ENCODE results near the gene RASSF1. TPM values are rescaled to one million over a fixed set of nuclear protein-coding genes. Genes with fewer than 3 reads are reported as not detected.
"Not testable (repeated sequence)": the region's sequence is repeated elsewhere in the genome, so short reads cannot be mapped to it uniquely, and the experiment has no call there.

Gene RASSF1
- total RNA-seq, 1 donor from 2014 or later, result 10.5 TPM

DNA sequence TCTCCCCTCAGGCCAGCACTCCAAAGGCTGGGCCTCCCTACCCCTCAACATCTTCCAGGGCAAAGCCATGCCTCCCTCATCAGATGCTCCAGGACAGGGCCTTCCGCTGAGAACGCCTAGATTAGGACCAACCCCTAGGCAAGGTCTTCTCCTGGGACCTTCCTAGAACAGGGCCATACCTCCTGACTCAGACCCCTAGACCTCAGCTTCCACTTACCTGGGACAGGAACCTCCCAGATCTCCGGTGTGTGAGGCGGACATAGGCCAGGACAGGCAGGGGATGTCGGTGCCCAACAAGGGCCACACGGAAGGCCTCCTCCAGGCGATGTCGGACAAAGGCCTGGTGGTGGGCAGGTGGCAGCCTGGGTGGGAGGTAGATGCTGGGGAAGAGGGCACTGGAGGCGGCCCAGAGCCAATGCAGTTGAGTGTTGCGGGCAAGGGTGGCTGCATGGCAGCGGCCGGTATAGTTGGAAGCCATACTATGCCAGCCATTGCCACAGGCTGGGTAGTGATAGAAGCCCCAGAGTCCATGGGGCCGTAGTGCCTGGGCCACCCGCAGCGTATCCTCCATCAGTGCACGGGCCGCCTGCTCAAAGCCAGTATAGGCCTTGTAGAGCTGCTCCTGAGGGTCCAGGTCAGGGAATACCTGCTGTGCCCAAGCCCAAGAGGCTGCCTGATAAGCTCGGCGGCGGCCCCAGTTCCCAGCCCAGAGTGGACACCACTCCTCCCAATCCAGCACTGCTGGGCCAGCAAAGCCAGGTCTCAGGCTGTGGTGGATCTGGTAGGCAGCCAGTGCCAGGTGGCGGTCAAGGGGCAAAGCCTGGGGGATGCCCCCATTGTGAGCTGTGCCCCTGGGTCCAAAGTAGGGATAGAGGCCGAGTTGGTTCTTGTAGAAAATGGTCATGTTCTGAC lies 45.9 kb downstream of the RASSF1 start:
- no peak for ATAC-seq
- no peak for DNase-seq
- intact Hi-C loops (cut with micrococcal nuclease), result no loop called here

DNA sequence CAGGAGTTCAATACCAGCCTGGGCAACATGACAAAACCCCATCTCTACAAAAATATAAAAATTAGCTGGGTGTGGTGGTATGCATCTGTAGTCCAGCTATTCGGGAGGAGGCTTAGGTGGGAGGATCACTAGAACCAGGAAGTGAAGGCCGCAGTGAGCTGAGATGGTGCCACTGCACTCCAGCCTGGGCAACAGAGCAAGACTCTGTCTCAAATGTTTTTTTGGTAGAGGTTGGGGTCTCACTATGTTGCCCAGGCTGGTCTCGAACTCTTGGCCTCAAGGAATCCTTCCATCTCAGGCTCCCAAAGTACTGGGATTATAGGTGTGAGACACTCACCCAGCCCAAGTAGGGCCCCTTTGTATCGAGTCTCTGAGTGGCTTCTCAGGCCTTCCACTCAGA lies 46.5 kb downstream of the RASSF1 start:
- ATAC-seq (no peak), DNase-seq (no peak)
- intact Hi-C loops (cut with micrococcal nuclease), result no loop called here

DNA sequence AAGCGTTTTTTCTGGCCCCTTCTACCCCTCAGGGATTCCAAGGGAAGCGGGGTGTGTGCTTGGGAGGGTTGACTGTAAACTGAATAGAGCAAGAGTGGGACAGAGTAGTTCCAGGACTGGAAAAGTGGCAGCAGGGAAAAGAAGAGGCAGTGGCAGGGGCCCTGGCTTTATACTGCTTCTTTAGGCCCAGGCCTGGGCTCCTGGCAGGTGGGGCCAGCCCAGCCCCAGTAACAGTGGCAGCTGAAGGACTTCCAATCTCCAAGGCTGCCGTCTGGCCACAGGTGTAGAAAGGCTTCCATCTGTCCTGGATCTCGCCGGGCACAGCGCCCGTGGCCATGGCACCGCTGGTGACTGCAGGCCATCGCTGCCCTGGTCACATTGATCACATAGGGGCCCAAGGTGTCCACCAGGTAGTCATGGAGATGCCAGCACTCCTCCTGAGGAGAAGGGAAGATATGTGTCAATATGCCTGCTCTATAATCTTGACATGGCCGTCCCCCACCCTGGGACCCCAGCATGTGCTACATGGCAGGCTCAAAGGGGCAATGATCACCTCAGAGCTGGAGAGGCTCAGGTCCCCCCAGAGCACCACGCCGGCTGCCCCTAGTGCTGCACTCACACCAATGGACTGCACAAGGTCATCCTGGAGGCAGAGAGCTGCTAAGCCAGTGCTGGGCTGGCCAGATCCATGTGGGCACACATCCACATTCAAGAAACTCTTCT lies 47.4 kb downstream of the RASSF1 start:
- ATAC-seq (no peak), DNase-seq (no peak)
- intact Hi-C loops (cut with micrococcal nuclease), result loop anchor here (2.0 kb wide), 1 partner anchor 18 kb away; no protein-coding TSS in a partner anchor

DNA sequence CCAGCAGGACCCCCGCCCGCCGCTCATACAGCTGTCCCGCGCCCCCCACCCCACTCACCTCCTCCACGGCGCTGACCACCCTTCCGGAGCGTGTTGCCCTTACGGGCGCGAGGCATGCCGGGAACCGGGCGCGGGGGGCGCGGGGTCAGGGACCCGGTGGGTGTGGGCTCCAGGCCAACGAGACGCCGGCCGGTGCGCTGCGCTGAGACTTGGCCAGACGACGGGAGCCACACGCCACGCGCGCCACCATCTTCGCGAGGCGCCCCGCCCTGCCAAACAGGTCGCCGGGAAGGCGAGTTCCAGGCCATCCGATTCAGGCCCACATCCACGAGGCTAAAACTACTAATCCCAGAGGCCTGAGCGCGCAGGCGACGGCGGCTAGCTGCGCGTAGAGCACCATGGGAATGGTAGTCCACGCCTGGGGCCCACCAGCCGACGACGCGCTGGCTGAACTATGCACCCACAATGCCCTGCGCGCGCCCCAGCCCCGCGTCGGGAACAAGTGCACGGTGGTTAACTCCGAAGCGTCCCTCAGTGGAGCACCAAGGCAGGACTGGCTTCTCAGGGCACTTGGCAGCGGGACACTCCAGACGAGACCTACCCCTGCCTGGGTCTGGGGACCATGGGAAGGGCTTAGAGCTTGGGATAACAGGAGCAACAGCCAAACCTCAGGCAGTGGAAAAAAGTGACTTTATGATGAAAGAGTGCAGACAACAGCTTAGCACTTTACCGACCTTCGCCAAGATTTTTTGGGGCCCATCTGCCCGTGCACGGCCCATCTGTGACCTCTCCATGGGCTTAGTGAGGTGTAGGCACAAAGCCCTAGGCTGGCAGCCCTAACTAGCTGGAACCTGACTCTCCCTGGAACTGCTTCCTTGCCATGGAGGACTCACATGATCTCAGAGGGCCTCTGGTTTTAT lies 48.2 kb downstream of the RASSF1 start, which contains the start of gene IFRD2:
TSS of gene IFRD2 (minus strand) at position 271 of the 920 bp plus-strand sequence. CDS start at position 116, 155 bp downstream.
- intact Hi-C loops (cut with micrococcal nuclease), result loop anchor here (2.0 kb wide), 1 partner anchor 18 kb away; no protein-coding TSS in a partner anchor
- DNase-seq (peak; percentile 99), ATAC-seq (peak; percentile 94)

DNA sequence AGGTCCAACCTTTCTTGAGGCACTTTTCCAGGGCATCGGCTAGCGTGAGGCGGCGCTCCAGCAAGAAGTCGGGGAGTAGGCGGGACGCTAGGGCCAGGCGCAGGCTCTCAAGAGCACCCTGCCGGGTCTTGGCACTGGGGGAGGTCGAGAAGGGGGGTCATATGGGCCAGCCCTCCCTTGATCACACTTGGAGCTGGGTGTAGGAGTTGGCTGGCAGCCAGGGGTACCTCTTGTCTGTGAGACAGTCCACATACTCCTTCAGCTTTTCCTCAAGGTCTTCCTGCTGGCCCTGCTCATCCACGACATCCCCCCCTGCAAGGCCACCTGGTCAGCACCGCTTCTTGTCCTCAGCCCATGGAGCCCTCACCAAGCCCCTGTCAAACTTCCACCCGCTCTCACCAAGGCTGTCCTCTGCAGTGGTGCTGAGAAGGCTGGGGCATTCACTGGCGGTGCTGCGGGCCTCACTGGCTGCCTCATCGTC lies 50.4 kb downstream of the RASSF1 start:
- DNase-seq (no peak), ATAC-seq (no peak)
- intact Hi-C loops (cut with micrococcal nuclease), result no loop called here

DNA sequence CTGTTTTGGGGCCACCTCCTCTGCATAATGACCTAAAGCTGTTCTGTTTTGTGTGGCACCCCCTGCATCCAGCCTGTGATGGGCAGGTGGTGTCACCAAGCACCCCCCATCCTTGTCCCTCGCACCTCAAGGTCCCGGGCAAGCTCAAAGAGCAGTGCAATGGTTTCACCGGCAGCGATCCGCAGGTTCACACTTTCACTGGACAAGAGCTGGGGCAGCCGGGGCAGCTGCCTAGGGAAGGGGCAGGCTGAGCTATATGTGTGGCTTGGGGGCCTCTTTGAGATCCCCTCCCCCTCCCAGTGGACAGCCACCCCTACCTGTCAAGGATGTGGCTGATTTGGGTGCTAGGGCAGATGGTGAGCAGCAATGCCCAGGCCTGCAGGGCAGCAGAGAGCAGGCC lies 51.5 kb downstream of the RASSF1 start:
- intact Hi-C loops (cut with micrococcal nuclease), result no loop called here
- no peak for DNase-seq
- ATAC-seq, result no peak

DNA sequence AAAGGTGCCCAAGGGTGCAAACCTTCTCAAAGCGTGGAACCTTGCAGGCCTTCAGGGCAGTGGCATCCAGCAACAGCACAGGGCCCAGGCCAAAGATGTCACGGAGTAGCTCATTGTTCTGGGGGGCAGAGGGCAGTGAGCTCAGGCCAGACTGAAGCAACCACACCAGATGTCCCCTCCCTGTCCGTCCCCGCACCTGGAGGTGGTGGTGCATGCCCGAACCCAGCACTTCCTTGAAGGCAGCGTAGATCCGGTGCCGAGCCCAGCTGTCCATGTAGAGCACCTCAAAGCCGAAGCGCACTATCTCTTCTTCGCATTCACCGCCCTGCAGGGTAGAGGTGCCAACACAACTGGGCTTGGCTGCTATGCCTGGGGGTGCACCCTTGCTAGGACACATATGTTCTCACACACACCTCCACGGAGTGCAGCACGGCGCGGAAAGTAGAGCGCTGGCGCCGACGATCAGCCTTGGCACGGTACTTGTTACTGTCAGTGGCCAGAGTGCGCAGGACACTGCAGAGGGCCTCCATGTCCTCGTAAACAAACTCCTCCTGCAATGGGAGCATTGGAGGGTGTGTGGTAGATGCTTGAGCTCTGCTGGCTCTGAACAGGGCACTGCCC lies 52.1 kb downstream of the RASSF1 start:
- no peak for DNase-seq
- intact Hi-C loops (cut with micrococcal nuclease), result no loop called here
- ATAC-seq, result no peak

DNA sequence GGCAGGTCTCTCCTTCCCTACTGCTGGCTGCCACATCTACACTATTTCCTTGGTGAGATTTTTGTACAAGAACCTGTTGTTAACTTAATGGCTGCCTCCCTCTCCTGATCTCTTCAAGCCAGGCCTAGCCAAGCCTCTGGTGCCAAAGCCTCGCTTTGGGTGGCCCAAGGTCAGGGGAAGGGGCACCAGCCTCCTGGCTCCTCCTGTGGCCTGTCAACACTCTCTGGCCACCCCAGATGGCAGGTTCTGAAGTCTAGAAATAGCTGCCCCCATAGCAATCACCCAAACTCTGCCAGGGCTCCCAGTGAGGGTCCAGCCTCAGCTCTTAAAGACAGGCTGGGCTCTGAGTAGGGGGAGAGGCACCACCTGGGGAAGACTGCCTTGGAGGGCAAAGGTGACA lies 53.4 kb downstream of the RASSF1 start:
- ATAC-seq (peak; percentile 65), DNase-seq (peak; percentile 82)
- intact Hi-C loops (cut with micrococcal nuclease), result no loop called here

DNA sequence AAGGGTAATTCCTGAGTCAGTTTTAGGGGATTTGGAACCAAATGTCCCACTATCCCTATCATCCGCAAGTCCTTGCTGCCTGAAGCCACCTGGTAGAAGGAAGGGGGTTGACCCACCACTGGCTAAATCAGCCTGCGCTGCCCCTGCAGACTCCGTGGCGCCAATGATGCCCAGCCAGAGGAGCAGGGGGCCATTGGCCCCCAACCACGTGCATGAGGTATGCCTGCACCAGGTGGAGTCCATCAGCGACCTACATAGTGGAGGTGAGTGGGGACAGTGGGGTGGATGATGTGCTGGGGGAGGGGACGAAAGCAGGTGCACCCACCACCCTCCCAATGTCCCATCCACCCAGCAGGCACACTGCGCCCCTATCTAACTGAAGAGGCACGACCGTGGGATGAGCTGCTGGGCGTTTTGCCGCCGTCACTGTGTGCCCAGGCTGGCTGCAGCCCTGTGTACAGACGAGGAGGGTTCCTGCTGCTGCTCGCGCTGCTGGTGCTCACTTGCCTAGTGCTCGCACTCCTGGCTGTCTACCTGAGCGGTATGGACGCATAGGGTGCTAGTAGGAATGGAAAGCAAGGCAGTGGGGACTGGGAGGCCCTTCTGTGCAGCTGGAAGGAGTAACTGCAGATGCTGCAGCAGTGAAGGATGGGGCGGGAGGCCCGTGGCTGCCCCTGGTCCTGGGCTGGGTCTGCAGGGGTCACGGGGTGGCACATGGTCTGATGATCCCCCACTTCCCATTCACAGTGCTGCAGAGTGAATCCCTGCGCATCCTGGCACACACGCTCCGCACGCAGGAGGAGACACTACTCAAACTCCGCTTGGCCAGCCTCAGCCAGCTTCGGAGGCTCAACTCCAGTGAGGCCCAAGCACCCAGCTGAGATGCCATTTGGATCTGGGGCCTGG lies 54.1 kb downstream of the RASSF1 start:
- no peak for DNase-seq
- intact Hi-C loops (cut with micrococcal nuclease), result no loop called here
- peak; percentile 2 for ATAC-seq

DNA sequence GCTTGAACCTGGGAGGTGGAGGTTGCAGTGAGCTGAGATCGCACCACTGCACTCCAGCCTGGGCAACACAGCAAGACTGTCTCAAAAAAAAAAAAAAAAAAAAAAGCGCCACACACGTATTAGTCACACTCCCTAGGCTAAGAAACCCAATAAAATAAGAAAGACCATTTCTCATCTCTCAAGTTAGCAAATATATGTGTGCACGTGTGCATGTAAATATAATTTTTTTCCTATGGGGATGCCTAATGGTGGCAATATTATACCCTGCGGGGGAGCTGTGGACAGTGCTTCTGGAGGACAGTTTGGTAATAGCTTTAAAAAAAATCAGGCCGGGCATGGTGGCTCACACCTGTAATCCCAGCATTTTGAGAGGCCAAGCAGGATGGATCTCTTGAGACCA lies 56.5 kb downstream of the RASSF1 start:
- intact Hi-C loops (cut with micrococcal nuclease); ATAC-seq; DNase-seq: not testable (repeated sequence)

Other genes starting within 250 kb of the RASSF1 start
- gene SEMA3F, start 185.5 kb downstream of the RASSF1 start, total RNA-seq, result 11.4 TPM
- gene GNAT1, start 149.2 kb downstream of the RASSF1 start, total RNA-seq, result not detected
- gene SLC38A3, start 135.6 kb downstream of the RASSF1 start, total RNA-seq, result 10.4 TPM
- 137 TPM for gene GNAI2, start 104.6 kb downstream of the RASSF1 start, total RNA-seq
- 20.6 TPM for gene SEMA3B, start 71.7 kb downstream of the RASSF1 start, total RNA-seq
- 31.6 TPM for gene LSMEM2, start 61.7 kb downstream of the RASSF1 start, total RNA-seq
- 79.3 TPM for gene IFRD2, start 48.4 kb downstream of the RASSF1 start, total RNA-seq
- gene HYAL3, start 41.4 kb downstream of the RASSF1 start, total RNA-seq, result 0.92 TPM
- gene NAA80, start 41.4 kb downstream of the RASSF1 start, total RNA-seq, result 6.7 TPM
- gene HYAL1, start 37.3 kb downstream of the RASSF1 start, total RNA-seq, result 70.0 TPM
- 36.0 TPM for gene HYAL2, start 18.1 kb downstream of the RASSF1 start, total RNA-seq
- gene TUSC2, start 12.6 kb downstream of the RASSF1 start, total RNA-seq, result 30.7 TPM
- gene ZMYND10, start 4.9 kb upstream of the RASSF1 start, total RNA-seq, result 0.07 TPM
- gene NPRL2, start 9.9 kb upstream of the RASSF1 start, total RNA-seq, result 16.8 TPM
- 5.2 TPM for gene CYB561D2, start 10.0 kb upstream of the RASSF1 start, total RNA-seq
- 27.4 TPM for gene TMEM115, start 18.7 kb upstream of the RASSF1 start, total RNA-seq
- gene CACNA2D2, start 162.8 kb upstream of the RASSF1 start, total RNA-seq, result 2.8 TPM
- gene C3orf18, start 226.9 kb upstream of the RASSF1 start, total RNA-seq, result 51.0 TPM
- gene HEMK1, start 228.7 kb upstream of the RASSF1 start, total RNA-seq, result 15.3 TPM